ENCODE results near the gene SPTBN1.

Gene SPTBN1

GRCh38 chr2:54642677-54643430 is 186.7 kb downstream of the SPTBN1 start:
- H3K4me3 ChIP-seq (ENCODE audit: control insufficient read depth, low read depth, low read length): no peak overlapping the region
- DNase-seq (ENCODE audit: low read depth): no peak
- no peak for TF ChIP-seq CTCF (conservative IDR thresholded peaks at IDR 0.05; ENCODE audit: control insufficient read depth, insufficient read depth, low read depth, low read length)

GRCh38 chr2:54644236-54644635 is 188.1 kb downstream of the SPTBN1 start:
- H3K4me3 ChIP-seq (ENCODE audit: control insufficient read depth, low read depth, low read length): no peak overlapping the region
- TF ChIP-seq CTCF (conservative IDR thresholded peaks at IDR 0.05; ENCODE audit: control insufficient read depth, insufficient read depth, low read depth, low read length): no peak
- DNase-seq (ENCODE audit: low read depth): no peak

- DNase-seq (ENCODE audit: low read depth): no peak
- no peak for TF ChIP-seq CTCF (conservative IDR thresholded peaks at IDR 0.05; ENCODE audit: control insufficient read depth, insufficient read depth, low read depth, low read length)
- no peak overlapping the region for H3K4me3 ChIP-seq (ENCODE audit: control insufficient read depth, low read depth, low read length)
These were observed 190.2 kb downstream of the SPTBN1 start for GRCh38 chr2:54646170-54646927.

GRCh38 chr2:54648256-54648655 is 192.1 kb downstream of the SPTBN1 start:
- no peak for DNase-seq (ENCODE audit: low read depth)

GRCh38 chr2:54649191-54649590 is 193.1 kb downstream of the SPTBN1 start:
- no peak for TF ChIP-seq CTCF (conservative IDR thresholded peaks at IDR 0.05; ENCODE audit: control insufficient read depth, insufficient read depth, low read depth, low read length)
- no peak for DNase-seq (ENCODE audit: low read depth)
- H3K4me3 ChIP-seq (ENCODE audit: control insufficient read depth, low read depth, low read length): no peak overlapping the region

More at GRCh38 chr2:54648256-54648655, 192.1 kb downstream of the SPTBN1 start:
- no peak overlapping the region for H3K4me3 ChIP-seq (ENCODE audit: control insufficient read depth, low read depth, low read length)
- no peak for TF ChIP-seq CTCF (conservative IDR thresholded peaks at IDR 0.05; ENCODE audit: control insufficient read depth, insufficient read depth, low read depth, low read length)

GRCh38 chr2:54649633-54650032 is 193.5 kb downstream of the SPTBN1 start:
- DNase-seq (ENCODE audit: low read depth): no peak
- no peak for TF ChIP-seq CTCF (conservative IDR thresholded peaks at IDR 0.05; ENCODE audit: control insufficient read depth, insufficient read depth, low read depth, low read length)
- no peak overlapping the region for H3K4me3 ChIP-seq (ENCODE audit: control insufficient read depth, low read depth, low read length)
